Caco-2 (cell line): ENCODE data around the gene DBP. TPM values are rescaled to one million over a fixed set of nuclear protein-coding genes. Genes with fewer than 3 reads are reported as not detected.
A peak's percentile ranks its signal among the peaks of the same experiment; 100 is the strongest.

ENCODE experiments used
- BruUV-seq: library from RNA; stranded (reverse); fragments of 400-500 nt; replicated peaks from 2 replicates; lab custom pipeline; 2021; lab: Mats Ljungman, UMichigan
- CTCF ChIA-PET: fragments of 300-600 bp; sonication (Branson Sonifier 250); formaldehyde crosslinking; loops from one replicate; lab custom pipeline; 2022; ENCODE audit warnings: antibody characterized with exemption; lab: Charles Lee
- POLR2A ChIA-PET: fragments of 300-600 bp; sonication (Branson Sonifier 250); formaldehyde crosslinking; loops from one replicate; lab custom pipeline; 2022; ENCODE audit warnings: antibody characterized with exemption; lab: Charles Lee
- DNase-seq, 2 experiments: peaks; one replicate each; pipeline versions ENCODE4 v3.0.0 to v3.0.0-alpha.2; 2020 to 2022
- H3K27me3 ChIP-seq: replicated peaks from 2 replicates; pipeline ENCODE4 v1.6.0; 2011; ENCODE audit warnings: low read length; ENCODE audit not compliant: control insufficient read depth, insufficient read depth
- H3K36me3 ChIP-seq: 2 replicates; pipeline ENCODE4 v1.5.1; 2011; ENCODE audit warnings: low read length; ENCODE audit not compliant: control insufficient read depth, insufficient read depth
- H3K4me1 ChIP-seq: fragments of 250-450 bp; sonication (Bioruptor Pico); 2 replicates; pipeline ENCODE4 v1.5.1; 2020; ENCODE audit warnings: mild to moderate bottlenecking
- H3K4me3 ChIP-seq: 2 replicates; pipeline ENCODE4 v1.5.1; 2011; ENCODE audit warnings: low read depth, mild to moderate bottlenecking, control low read depth, low read length
- H3K9me3 ChIP-seq: fragments of 250-450 bp; sonication (Bioruptor Pico); 2 replicates; pipeline ENCODE4 v1.5.1; 2020; ENCODE audit warnings: mild to moderate bottlenecking, moderate library complexity
- H3K27ac Mint-ChIP-seq: one replicate; pipeline ENCODE4 v1.8.0; 2022; ENCODE audit warnings: mixed read lengths; ENCODE audit not compliant: unreplicated experiment
- H3K27me3 Mint-ChIP-seq: one replicate; pipeline ENCODE4 v1.8.0; 2022; ENCODE audit warnings: mixed read lengths; ENCODE audit not compliant: insufficient read depth, unreplicated experiment
- H3K36me3 Mint-ChIP-seq: one replicate; pipeline ENCODE4 v1.8.0; 2022; ENCODE audit warnings: mild to moderate bottlenecking, mixed read lengths; ENCODE audit not compliant: insufficient read depth, unreplicated experiment
- H3K4me1 Mint-ChIP-seq: one replicate; pipeline ENCODE4 v1.8.0; 2022; ENCODE audit warnings: low read depth, mixed read lengths; ENCODE audit not compliant: unreplicated experiment
- H3K4me3 Mint-ChIP-seq: one replicate; pipeline ENCODE4 v1.8.0; 2022; ENCODE audit warnings: mild to moderate bottlenecking, moderate library complexity, mixed read lengths; ENCODE audit not compliant: unreplicated experiment
- H3K9me3 Mint-ChIP-seq: one replicate; pipeline ENCODE4 v1.8.0; 2022; ENCODE audit warnings: mixed read lengths; ENCODE audit not compliant: unreplicated experiment
- intact Hi-C: fragments of 100-400 bp; cut with micrococcal nuclease; formaldehyde crosslinking; loops from one replicate; pipeline ENCODE4 v1.10.0; 2022; ENCODE audit not compliant: unreplicated experiment
- total RNA-seq: library from RNA; stranded (reverse); gene quantifications from 2 replicates; pipeline ENCODE4 v1.2.3, GENCODE V29; 2022
- TF ChIP-seq, protein P1 (sequence below), 2 experiments: fragments of 200-600 bp in 1 of 2; IDR thresholded peaks; 1 replicate in 1 of 2; 2 replicates in 1 of 2; pipeline versions ENCODE4 v1.5.1 to v1.8.0; 2011 to 2022; ENCODE audit warnings: antibody characterized with exemption in 1 of 2, control low read depth in 1 of 2, inconsistent platforms in 1 of 2, low read depth in 1 of 2, low read length in 1 of 2, mild to moderate bottlenecking in 1 of 2, moderate library complexity in 1 of 2; ENCODE audit not compliant: insufficient read depth in 1 of 2, severe bottlenecking in 1 of 2, unreplicated experiment in 1 of 2

Gene DBP
- total RNA-seq, 1 experiment from 2014 or later: 17.4 TPM

GRCh38 chr19:48676887-48677286 lies 39.7 kb upstream of the DBP start:
- no peaks in the 10 kb centered on the region for H3K9me3 Mint-ChIP-seq
- TF ChIP-seq, protein P1, sequence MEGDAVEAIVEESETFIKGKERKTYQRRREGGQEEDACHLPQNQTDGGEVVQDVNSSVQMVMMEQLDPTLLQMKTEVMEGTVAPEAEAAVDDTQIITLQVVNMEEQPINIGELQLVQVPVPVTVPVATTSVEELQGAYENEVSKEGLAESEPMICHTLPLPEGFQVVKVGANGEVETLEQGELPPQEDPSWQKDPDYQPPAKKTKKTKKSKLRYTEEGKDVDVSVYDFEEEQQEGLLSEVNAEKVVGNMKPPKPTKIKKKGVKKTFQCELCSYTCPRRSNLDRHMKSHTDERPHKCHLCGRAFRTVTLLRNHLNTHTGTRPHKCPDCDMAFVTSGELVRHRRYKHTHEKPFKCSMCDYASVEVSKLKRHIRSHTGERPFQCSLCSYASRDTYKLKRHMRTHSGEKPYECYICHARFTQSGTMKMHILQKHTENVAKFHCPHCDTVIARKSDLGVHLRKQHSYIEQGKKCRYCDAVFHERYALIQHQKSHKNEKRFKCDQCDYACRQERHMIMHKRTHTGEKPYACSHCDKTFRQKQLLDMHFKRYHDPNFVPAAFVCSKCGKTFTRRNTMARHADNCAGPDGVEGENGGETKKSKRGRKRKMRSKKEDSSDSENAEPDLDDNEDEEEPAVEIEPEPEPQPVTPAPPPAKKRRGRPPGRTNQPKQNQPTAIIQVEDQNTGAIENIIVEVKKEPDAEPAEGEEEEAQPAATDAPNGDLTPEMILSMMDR (IDR thresholded peaks at IDR 0.05; ENCODE audit: insufficient read depth in 1 of 2, low read depth in 1 of 2, low read length in 1 of 2, severe bottlenecking in 1 of 2, unreplicated experiment in 1 of 2): no peak
- Histone ChIP-seq H3K4me1 (peaks cover 8% of the 10 kb centered on the region), H3K27me3 (no peaks in the 10 kb centered on the region), H3K36me3 (no peaks in the 10 kb centered on the region), H3K4me3 (no peak overlapping the region), H3K9me3 (no peaks in the 10 kb centered on the region)
- H3K4me1 Mint-ChIP-seq: peaks cover 13% of the 10 kb centered on the region
- ChIA-PET POLR2A (no interaction called here), CTCF (interaction anchor here (1.0 to 1.8 kb wide), 3 partner anchors 19 to 166 kb away, joined by 4 read pairs; partner anchors contain the start of gene FUT2)
- H3K27me3 Mint-ChIP-seq: no peaks in the 10 kb centered on the region
- H3K4me3 Mint-ChIP-seq: no peak overlapping the region
- DNase-seq: no peak
- H3K36me3 Mint-ChIP-seq: no peaks in the 10 kb centered on the region
- no TSS peak for BruUV-seq
- H3K27ac Mint-ChIP-seq: no peak overlapping the region
- intact Hi-C loops: loop anchor here (5.0 kb wide), 1 partner anchor 35 kb away; no protein-coding TSS in a partner anchor

DNA sequence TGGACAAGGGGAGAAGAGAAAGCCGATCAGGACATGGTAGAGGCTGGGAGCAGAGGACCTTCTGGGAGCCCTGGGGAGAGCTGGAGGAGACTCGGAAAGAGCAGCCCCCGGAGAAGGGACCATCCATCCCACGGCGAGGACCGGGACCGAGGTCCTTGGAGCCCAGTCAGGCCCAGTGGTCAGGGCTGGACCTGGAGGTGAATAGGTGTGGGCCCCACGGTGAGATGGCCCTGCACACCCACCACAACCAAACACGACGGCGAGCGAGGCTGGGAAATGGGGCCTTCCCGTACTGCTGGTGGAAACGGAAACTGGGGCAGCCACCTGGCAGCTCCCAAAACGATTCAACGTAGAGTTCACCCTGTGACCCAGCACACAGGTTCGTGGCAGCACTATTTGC lies 39.3 kb upstream of the DBP start:
- no peaks in the 10 kb centered on the region for H3K9me3 ChIP-seq
- H3K4me1 Mint-ChIP-seq: peaks cover 13% of the 10 kb centered on the region
- H3K4me3 Mint-ChIP-seq: no peak overlapping the region
- ChIA-PET POLR2A (no interaction called here), CTCF (interaction anchor here (1.0 to 1.8 kb wide), 3 partner anchors 19 to 166 kb away, joined by 4 read pairs; partner anchors contain the start of gene FUT2)
- no peak for DNase-seq
- H3K9me3 Mint-ChIP-seq: no peaks in the 10 kb centered on the region
- intact Hi-C loops: loop anchor here (5.0 kb wide), 1 partner anchor 36 kb away; no protein-coding TSS in a partner anchor
- no peaks in the 10 kb centered on the region for H3K36me3 Mint-ChIP-seq
- no TSS peak for BruUV-seq
- H3K27me3 Mint-ChIP-seq: no peaks in the 10 kb centered on the region
- H3K27ac Mint-ChIP-seq: no peak overlapping the region
- H3K27me3 ChIP-seq: no peaks in the 10 kb centered on the region
- H3K4me3 ChIP-seq: no peak overlapping the region
- H3K4me1 ChIP-seq: peaks cover 7% of the 10 kb centered on the region
- no peaks in the 10 kb centered on the region for H3K36me3 ChIP-seq
- TF ChIP-seq, protein P1 (IDR thresholded peaks at IDR 0.05; ENCODE audit: insufficient read depth in 1 of 2, low read depth in 1 of 2, low read length in 1 of 2, severe bottlenecking in 1 of 2, unreplicated experiment in 1 of 2): no peak

DNA sequence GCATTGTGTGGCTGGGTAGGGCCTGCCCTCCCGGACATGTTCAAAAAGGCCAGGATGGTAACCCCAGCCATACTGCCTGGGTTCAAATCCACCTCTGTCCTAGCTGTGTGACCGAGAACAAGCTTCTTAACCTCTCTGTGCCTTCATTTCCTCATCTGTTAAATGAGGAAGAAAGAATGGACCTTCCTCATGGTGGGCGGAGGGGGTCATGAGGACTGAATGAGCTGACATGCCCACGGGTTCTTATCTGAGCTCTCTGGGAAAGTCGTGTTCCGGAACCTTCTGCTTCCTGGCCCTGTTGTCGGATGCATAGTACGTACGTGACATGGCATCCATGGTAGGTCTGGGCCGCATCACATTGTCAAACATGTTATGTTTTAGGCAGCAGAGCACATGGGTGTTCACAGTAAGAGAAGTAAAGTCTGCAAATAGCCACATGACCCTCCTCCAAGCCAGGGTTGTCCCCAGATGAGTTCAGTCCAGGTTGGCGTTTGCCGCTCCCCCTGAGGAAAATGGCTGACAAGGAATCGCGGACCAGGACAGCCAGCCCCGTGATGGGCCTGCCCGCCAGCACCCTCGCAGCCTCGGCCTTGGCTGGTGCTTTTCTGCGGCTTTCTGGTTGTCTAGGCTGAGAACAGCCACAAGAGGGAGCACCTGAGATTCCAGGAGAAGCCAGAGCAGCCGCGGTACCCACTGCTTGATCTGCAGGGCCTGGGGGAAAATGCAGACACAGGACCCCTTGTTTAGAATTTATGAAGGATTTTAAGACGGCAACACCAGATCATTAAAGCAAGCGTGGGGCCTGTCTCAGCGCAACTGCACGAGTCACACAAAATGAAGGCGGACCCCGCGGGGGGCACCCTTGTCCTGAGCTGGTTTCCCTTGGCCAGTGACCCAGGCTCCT lies 38.0 kb upstream of the DBP start:
- CTCF ChIA-PET: interaction anchor here (0.6 to 2.6 kb wide), 11 partner anchors 12 to 284 kb away, joined by 3 to 31 read pairs (median 5); partner anchors contain the start of genes CA11 and FUT2
- intact Hi-C loops: loop anchor here (1.0 to 5.0 kb wide), 3 partner anchors 21 to 63 kb away; no protein-coding TSS in a partner anchor
- no TSS peak for BruUV-seq

More for the DNA sequence above, 38.0 kb upstream of the DBP start:
- peaks cover 6% of the 10 kb centered on the region for H3K4me1 ChIP-seq
- Mint-ChIP-seq H3K27ac (peak overlapping the region; percentile 46), H3K36me3 (no peaks in the 10 kb centered on the region), H3K4me3 (no peak overlapping the region), H3K9me3 (peaks cover 2% of the 10 kb centered on the region), H3K4me1 (peaks cover 13% of the 10 kb centered on the region), H3K27me3 (no peaks in the 10 kb centered on the region)
- DNase-seq: peak; percentile 88 to 90
- no peaks in the 10 kb centered on the region for H3K9me3 ChIP-seq
- no peaks in the 10 kb centered on the region for H3K27me3 ChIP-seq
- H3K36me3 ChIP-seq: no peaks in the 10 kb centered on the region
- no peak overlapping the region for H3K4me3 ChIP-seq
- TF ChIP-seq, protein P1 (IDR thresholded peaks at IDR 0.05; ENCODE audit: insufficient read depth in 1 of 2, low read depth in 1 of 2, low read length in 1 of 2, severe bottlenecking in 1 of 2, unreplicated experiment in 1 of 2): peak; percentile 88 to 95
- POLR2A ChIA-PET: interaction anchor here (0.8 kb wide), 1 partner anchor 64 kb away, joined by 5 read pairs; no protein-coding TSS in a partner anchor
